ENCODE data around the gene SPOCK3. TPM values are rescaled to one million over a fixed set of nuclear protein-coding genes. Genes with fewer than 3 reads are reported as not detected.

Gene SPOCK3
- total RNA-seq, 2 donors from 2014 or later, result 21.1 to 22.5 TPM

DNA sequence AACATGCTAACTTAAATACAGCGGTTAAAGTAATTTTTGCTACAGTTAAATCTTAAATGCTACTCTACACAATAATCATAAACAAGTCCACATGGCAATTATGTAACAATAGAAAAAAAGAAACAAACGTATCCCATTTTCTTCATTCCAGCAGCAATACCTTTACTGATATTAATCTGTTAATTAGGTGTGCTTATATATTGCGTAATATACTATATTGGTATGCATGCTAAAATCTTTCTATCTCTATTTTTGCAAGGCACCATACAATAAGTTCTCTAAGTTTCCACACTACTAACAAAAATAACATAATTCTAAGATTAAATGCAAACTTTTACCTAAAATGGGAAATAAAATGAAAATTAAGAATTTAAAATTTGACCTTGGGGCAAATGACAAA, 500.6 kb downstream of the SPOCK3 start:
- 88 to 100% methylated on average over 1 of the region's 3 CpGs for WGBS, 2 experiments (ENCODE audit: insufficient coverage in 1 of 2, insufficient read length in 1 of 2)
- H3K4me3 Mint-ChIP-seq, result no peak overlapping the region
- Histone ChIP-seq H3K4me1 (ENCODE audit: control insufficient read depth, insufficient read depth, low read length) (no peaks in the 10 kb centered on the region), H3K27ac (ENCODE audit: low read depth, low read length) (no peak overlapping the region), H3K9me3 (ENCODE audit: control insufficient read depth, low read length) (no peaks in the 10 kb centered on the region), H3K36me3 (ENCODE audit: control insufficient read depth, insufficient read depth, low read length) (no peaks in the 10 kb centered on the region), H3K9ac (ENCODE audit: extremely low read depth, low read length, poor library complexity, severe bottlenecking) (no peak overlapping the region), H3K27me3 (ENCODE audit: control insufficient read depth, insufficient read depth, low read length, poor library complexity, severe bottlenecking) (no peaks in the 10 kb centered on the region), H3K4me3 (ENCODE audit: low read length) (no peak overlapping the region)
- H3K4me1 Mint-ChIP-seq, result no peaks in the 10 kb centered on the region
- no peaks in the 10 kb centered on the region for H3K9me3 Mint-ChIP-seq
- TF ChIP-seq, protein P1, sequence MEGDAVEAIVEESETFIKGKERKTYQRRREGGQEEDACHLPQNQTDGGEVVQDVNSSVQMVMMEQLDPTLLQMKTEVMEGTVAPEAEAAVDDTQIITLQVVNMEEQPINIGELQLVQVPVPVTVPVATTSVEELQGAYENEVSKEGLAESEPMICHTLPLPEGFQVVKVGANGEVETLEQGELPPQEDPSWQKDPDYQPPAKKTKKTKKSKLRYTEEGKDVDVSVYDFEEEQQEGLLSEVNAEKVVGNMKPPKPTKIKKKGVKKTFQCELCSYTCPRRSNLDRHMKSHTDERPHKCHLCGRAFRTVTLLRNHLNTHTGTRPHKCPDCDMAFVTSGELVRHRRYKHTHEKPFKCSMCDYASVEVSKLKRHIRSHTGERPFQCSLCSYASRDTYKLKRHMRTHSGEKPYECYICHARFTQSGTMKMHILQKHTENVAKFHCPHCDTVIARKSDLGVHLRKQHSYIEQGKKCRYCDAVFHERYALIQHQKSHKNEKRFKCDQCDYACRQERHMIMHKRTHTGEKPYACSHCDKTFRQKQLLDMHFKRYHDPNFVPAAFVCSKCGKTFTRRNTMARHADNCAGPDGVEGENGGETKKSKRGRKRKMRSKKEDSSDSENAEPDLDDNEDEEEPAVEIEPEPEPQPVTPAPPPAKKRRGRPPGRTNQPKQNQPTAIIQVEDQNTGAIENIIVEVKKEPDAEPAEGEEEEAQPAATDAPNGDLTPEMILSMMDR (conservative IDR thresholded peaks at IDR 0.05), result no peak
- no peak for DNase-seq
- H3K36me3 Mint-ChIP-seq (ENCODE audit: low read depth), result no peaks in the 10 kb centered on the region
- H3K27ac Mint-ChIP-seq, result no peak overlapping the region
- no peaks in the 10 kb centered on the region for H3K27me3 Mint-ChIP-seq (ENCODE audit: insufficient read depth)

DNA sequence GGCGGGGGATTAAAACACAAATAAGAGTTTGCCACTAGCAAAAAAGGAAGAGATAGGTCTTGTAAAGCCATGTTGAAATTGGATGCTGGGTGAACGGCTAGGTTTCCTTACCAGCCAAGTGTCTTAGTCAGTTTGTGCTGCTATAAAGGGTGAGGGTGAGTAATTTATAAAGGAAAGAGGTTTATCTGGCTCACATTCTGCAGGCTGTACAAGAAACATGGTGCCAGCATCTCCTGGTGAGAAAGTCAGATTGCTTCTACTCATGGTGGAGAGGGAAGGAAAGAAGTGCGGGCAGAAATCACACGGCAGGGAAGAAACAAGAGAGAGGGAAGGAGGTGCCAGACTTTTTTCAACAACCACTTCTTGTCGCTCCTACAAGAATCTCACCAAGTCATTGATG, 507.5 kb downstream of the SPOCK3 start:
- no peak overlapping the region for H3K27ac Mint-ChIP-seq
- no peak overlapping the region for H3K4me3 Mint-ChIP-seq
- H3K36me3 Mint-ChIP-seq (ENCODE audit: low read depth), result no peaks in the 10 kb centered on the region
- no peaks in the 10 kb centered on the region for H3K9me3 Mint-ChIP-seq
- Histone ChIP-seq H3K4me3 (ENCODE audit: low read length) (no peak overlapping the region), H3K36me3 (ENCODE audit: control insufficient read depth, insufficient read depth, low read length) (no peaks in the 10 kb centered on the region), H3K9me3 (ENCODE audit: control insufficient read depth, low read length) (no peaks in the 10 kb centered on the region), H3K27ac (ENCODE audit: low read depth, low read length) (no peak overlapping the region), H3K27me3 (ENCODE audit: control insufficient read depth, insufficient read depth, low read length, poor library complexity, severe bottlenecking) (no peaks in the 10 kb centered on the region), H3K4me1 (ENCODE audit: control insufficient read depth, insufficient read depth, low read length) (no peaks in the 10 kb centered on the region), H3K9ac (ENCODE audit: extremely low read depth, low read length, poor library complexity, severe bottlenecking) (no peak overlapping the region)
- no peaks in the 10 kb centered on the region for H3K4me1 Mint-ChIP-seq
- WGBS, 2 experiments (ENCODE audit: insufficient coverage in 1 of 2, insufficient read length in 1 of 2), result 85 to 90% methylated on average over 2 to 5 of the region's 5 CpGs
- H3K27me3 Mint-ChIP-seq (ENCODE audit: insufficient read depth), result no peaks in the 10 kb centered on the region
- DNase-seq, result peak; percentile 48
- TF ChIP-seq, protein P1 (conservative IDR thresholded peaks at IDR 0.05), result no peak

- Mint-ChIP-seq H3K9me3 (peaks cover 8% of the 10 kb centered on the region), H3K4me3 (no peak overlapping the region), H3K27me3 (ENCODE audit: insufficient read depth) (no peaks in the 10 kb centered on the region), H3K4me1 (peaks cover 5% of the 10 kb centered on the region), H3K36me3 (ENCODE audit: low read depth) (no peaks in the 10 kb centered on the region), H3K27ac (no peak overlapping the region)
- Histone ChIP-seq H3K27me3 (ENCODE audit: control insufficient read depth, insufficient read depth, low read length, poor library complexity, severe bottlenecking) (no peaks in the 10 kb centered on the region), H3K9me3 (ENCODE audit: control insufficient read depth, low read length) (no peaks in the 10 kb centered on the region), H3K4me3 (ENCODE audit: low read length) (no peak overlapping the region), H3K36me3 (ENCODE audit: control insufficient read depth, insufficient read depth, low read length) (no peaks in the 10 kb centered on the region), H3K9ac (ENCODE audit: extremely low read depth, low read length, poor library complexity, severe bottlenecking) (no peak overlapping the region), H3K4me1 (ENCODE audit: control insufficient read depth, insufficient read depth, low read length) (no peaks in the 10 kb centered on the region), H3K27ac (ENCODE audit: low read depth, low read length) (no peak overlapping the region)
- 92% methylated on average over 1 of the region's 1 CpG; no CpG with 5 or more reads in 1 of the 2 experiments for WGBS, 2 experiments (ENCODE audit: insufficient coverage in 1 of 2, insufficient read length in 1 of 2)
- DNase-seq, result no peak
- TF ChIP-seq, protein P1 (conservative IDR thresholded peaks at IDR 0.05), result no peak
These were observed 509.9 kb downstream of the SPOCK3 start for GRCh38 chr4:166724369-166724768.
